Right lobe of liver (tissue), 6 donors: ENCODE results near the gene CAMTA1. TPM values are rescaled to one million over a fixed set of nuclear protein-coding genes. Genes with fewer than 3 reads are reported as not detected.

Experiments used
- ATAC-seq, 4 donors: fragments of 200-7000 bp; cut with Tn5 transposase; one replicate each; pipeline ENCODE4 v1.9.1; 2020; ENCODE audit warnings: mild to moderate bottlenecking in 4 of 4, moderate library complexity in 4 of 4
- DNase-seq, 3 donors: peaks; one replicate each; pipeline ENCODE4 v3.0.0-alpha.2; 2020
- H3K27ac ChIP-seq, 3 donors: fragments of 200-600 bp; one replicate each; pipeline ENCODE4 v1.8.0; 2022
- H3K27me3 ChIP-seq, 2 donors: fragments of 200-600 bp; one replicate each; pipeline ENCODE4 v1.8.0; 2022
- H3K36me3 ChIP-seq, 4 donors: fragments of 200-600 bp; sonication (generic) in 1 of 4; one replicate each; pipeline versions ENCODE4 v1.5.1 to v1.8.0; 2017 to 2022; ENCODE audit warnings: control low read depth in 1 of 4
- H3K4me1 ChIP-seq, 4 donors: fragments of 200-600 bp; sonication (generic) in 1 of 4; one replicate each; pipeline versions ENCODE4 v1.5.1 to v1.8.0; 2017 to 2022; ENCODE audit warnings: control low read depth in 1 of 4
- H3K4me3 ChIP-seq, 3 donors: fragments of 200-600 bp; one replicate each; pipeline ENCODE4 v1.8.0; 2022
- H3K9me3 ChIP-seq, 4 donors: fragments of 200-600 bp; sonication (generic) in 1 of 4; one replicate each; pipeline versions ENCODE4 v1.5.1 to v1.8.0; 2017 to 2022; ENCODE audit warnings: control low read depth in 1 of 4
- CTCF ChIP-seq, 4 donors: fragments of 200-600 bp in 3 of 4; fragments of 450-650 bp in 1 of 4; IDR thresholded peaks; one replicate each; pipeline versions ENCODE4 v1.5.1 to v1.8.0; 2016 to 2022; ENCODE audit warnings: antibody characterized with exemption in 4 of 4, mild to moderate bottlenecking in 2 of 4
- POLR2A ChIP-seq: fragments of 450-650 bp; IDR thresholded peaks from one replicate; pipeline ENCODE4 v1.6.1; 2017; ENCODE audit warnings: antibody characterized with exemption, mild to moderate bottlenecking
- WGBS: methylation state at CpG from one replicate; pipeline ENCODE4 v1.1.6; 2018; ENCODE audit warnings: low coverage, low lambda C conversion rate; ENCODE audit not compliant: insufficient coverage; ENCODE audit errors: missing lambda C conversion rate; 5-methylcytosine and 5-hydroxymethylcytosine counted together
- intact Hi-C, 2 donors: fragments of 100-400 bp; cut with DNase I; formaldehyde crosslinking; loops; one replicate each; pipeline versions ENCODE4 v1.11.2 to v1.14.1; 2022
- total RNA-seq, 6 experiments: library from RNA; depleted of rRNA in 2 of 6; stranded (reverse); fragments of >200 nt in 2 of 6; fragmentation: NEBNext Ultra II Directional in 3 of 6; extraction: Animal tissue kit (Norgen Biotek cat#: 25700) in 3 of 6; gene quantifications; one replicate each; pipeline versions ENCODE4 v1.1.0 to v1.2.4, GENCODE V29; 2016 to 2023
- donor health status: DM: no; HTN: yes; CAD: no.
- donor health status: DM: no; HTN: no; CAD: no.
- donor health status: DM: no; HTN: no; CAD: no.
- donor health status: DM: no; HTN: yes; CAD: no.
- donor health status: DM: no; HTN: yes; CAD: no.

CAMTA1 gene
- total RNA-seq, 6 experiments from 2014 or later = 32.3 to 49.4 (median 37.2) TPM

- peaks cover 0 to 12% (median 2%) of the 10 kb centered on the region in 4 donors for H3K4me1 ChIP-seq
- no peak for DNase-seq
- H3K27ac ChIP-seq = peak overlapping the region; percentile 75 to 92 (median 87)
- peaks cover 0 to 4% (median 0%) of the 10 kb centered on the region in 4 donors for H3K36me3 ChIP-seq
- no peaks in the 10 kb centered on the region for H3K9me3 ChIP-seq
- peak overlapping the region; percentile 86 to 96 (median 90) for H3K4me3 ChIP-seq
- intact Hi-C loops = no loop called here
- no peak for TF ChIP-seq CTCF (IDR thresholded peaks at IDR 0.05)
- no peak for TF ChIP-seq POLR2A
- H3K27me3 ChIP-seq = no peaks in the 10 kb centered on the region
- ATAC-seq = peak in 2 of 4 donors; percentile 29 to 40
- WGBS = 7% methylated on average over 12 of the region's 12 CpGs
These were observed 986.6 kb downstream of the CAMTA1 start for GRCh38 chr1:7771823-7772299.

GRCh38 chr1:7777591-7777990, 992.3 kb downstream of the CAMTA1 start:
- Histone ChIP-seq H3K4me3 (no peak overlapping the region), H3K27ac (no peak overlapping the region), H3K4me1 (peaks cover 0 to 11% (median 0%) of the 10 kb centered on the region in 4 donors), H3K9me3 (no peaks in the 10 kb centered on the region), H3K27me3 (no peaks in the 10 kb centered on the region), H3K36me3 (peaks cover 0 to 33% (median 5%) of the 10 kb centered on the region in 4 donors)
- DNase-seq = no peak
- no peak for ATAC-seq
- TF ChIP-seq POLR2A (no peak), CTCF (IDR thresholded peaks at IDR 0.05) (no peak)
- intact Hi-C loops = no loop called here
- WGBS = 79% methylated on average over 3 of the region's 3 CpGs

- Histone ChIP-seq H3K27ac (no peak overlapping the region), H3K4me3 (no peak overlapping the region), H3K36me3 (peaks cover 0 to 33% (median 5%) of the 10 kb centered on the region in 4 donors), H3K4me1 (peaks cover 0 to 10% (median 3%) of the 10 kb centered on the region in 4 donors), H3K27me3 (no peaks in the 10 kb centered on the region), H3K9me3 (no peaks in the 10 kb centered on the region)
- intact Hi-C loops = no loop called here
- 41% methylated on average over 4 of the region's 4 CpGs for WGBS
- DNase-seq (no peak), ATAC-seq (peak in 3 of 4 donors; percentile 37 to 71 (median 64))
- TF ChIP-seq CTCF (IDR thresholded peaks at IDR 0.05) = no peak
- no peak for TF ChIP-seq POLR2A
These were observed 992.9 kb downstream of the CAMTA1 start for GRCh38 chr1:7778133-7778628.

GRCh38 chr1:7780976-7781375, 995.7 kb downstream of the CAMTA1 start:
- 93% methylated on average over 7 of the region's 9 CpGs for WGBS
- TF ChIP-seq POLR2A = no peak
- no peak for TF ChIP-seq CTCF (IDR thresholded peaks at IDR 0.05)

More at GRCh38 chr1:7780976-7781375, 995.7 kb downstream of the CAMTA1 start:
- intact Hi-C loops = no loop called here
- H3K36me3 ChIP-seq = peaks cover 0 to 33% (median 4%) of the 10 kb centered on the region in 4 donors
- H3K27me3 ChIP-seq = no peaks in the 10 kb centered on the region
- peaks cover 0 to 19% (median 3%) of the 10 kb centered on the region in 4 donors for H3K4me1 ChIP-seq
- no peak for DNase-seq
- ATAC-seq = no peak
- no peak overlapping the region for H3K4me3 ChIP-seq
- no peak overlapping the region for H3K27ac ChIP-seq
- H3K9me3 ChIP-seq = no peaks in the 10 kb centered on the region
